HEK293 (cell line): ENCODE results near the gene DNMBP.

Experiments
- CTCF ChIP-seq: fragments of 450-650 bp; formaldehyde crosslinking; IDR thresholded peaks from 2 replicates; pipeline ENCODE4 v1.5.1; 2016; ENCODE audit warnings: missing biosample characterization, missing genetic modification characterization
- HIC1 ChIP-seq: fragments of 450-650 bp; formaldehyde crosslinking; IDR thresholded peaks from 2 replicates; pipeline ENCODE4 v1.5.1; 2016; ENCODE audit warnings: missing biosample characterization, missing genetic modification characterization
- SP7 ChIP-seq: fragments of 450-650 bp; formaldehyde crosslinking; IDR thresholded peaks from 2 replicates; pipeline ENCODE4 v1.5.1; 2016; ENCODE audit warnings: missing biosample characterization, missing genetic modification characterization
- ZBTB20 ChIP-seq: fragments of 450-650 bp; formaldehyde crosslinking; IDR thresholded peaks from 2 replicates; pipeline ENCODE4 v1.5.1; 2016; ENCODE audit warnings: missing biosample characterization, missing genetic modification characterization
- ZBTB21 ChIP-seq: fragments of 450-650 bp; formaldehyde crosslinking; IDR thresholded peaks from 2 replicates; pipeline ENCODE4 v1.5.1; 2017; ENCODE audit warnings: missing biosample characterization, missing genetic modification characterization
- ZNF138 ChIP-seq: fragments of 450-650 bp; formaldehyde crosslinking; IDR thresholded peaks from 2 replicates; pipeline ENCODE4 v1.5.1; 2016; ENCODE audit warnings: missing biosample characterization, missing genetic modification characterization, borderline replicate concordance
- ZNF202 ChIP-seq: fragments of 450-650 bp; formaldehyde crosslinking; IDR thresholded peaks from 2 replicates; pipeline ENCODE4 v1.5.1; 2016; ENCODE audit warnings: missing biosample characterization, missing genetic modification characterization, borderline replicate concordance
- ZNF26 ChIP-seq: fragments of 450-650 bp; formaldehyde crosslinking; IDR thresholded peaks from 2 replicates; pipeline ENCODE4 v1.5.1; 2016; ENCODE audit warnings: missing biosample characterization, missing genetic modification characterization
- ZNF335 ChIP-seq: fragments of 450-650 bp; formaldehyde crosslinking; conservative IDR thresholded peaks from 2 replicates; pipeline ENCODE4 v1.5.1; 2016; ENCODE audit warnings: missing biosample characterization, missing genetic modification characterization
- ZNF341 ChIP-seq: fragments of 450-650 bp; formaldehyde crosslinking; IDR thresholded peaks from 2 replicates; pipeline ENCODE4; 2016; ENCODE audit warnings: low read depth, missing biosample characterization, missing genetic modification characterization
- ZNF561 ChIP-seq: fragments of 450-650 bp; IDR thresholded peaks from 2 replicates; pipeline ENCODE4 v1.5.1; 2018; ENCODE audit warnings: missing biosample characterization, missing genetic modification characterization, borderline replicate concordance
- ZNF785 ChIP-seq: fragments of 450-650 bp; formaldehyde crosslinking; IDR thresholded peaks from 2 replicates; pipeline ENCODE4 v1.5.1; 2016; ENCODE audit warnings: missing biosample characterization, missing genetic modification characterization
- ZSCAN5A ChIP-seq: fragments of 450-650 bp; formaldehyde crosslinking; IDR thresholded peaks from 2 replicates; pipeline ENCODE4 v1.5.1; 2016; ENCODE audit warnings: missing biosample characterization, missing genetic modification characterization

GRCh38 chr10:99852481-99853213, 157.1 kb downstream of the DNMBP start:
- TF ChIP-seq ZNF785 (no peak), ZNF26 (no peak), ZNF138 (no peak), HIC1 (tag by site-specific recombination) (no peak), CTCF (tag by site-specific recombination) (no peak), SP7 (no peak), ZNF341 (tag by site-specific recombination) (no peak), ZBTB20 (tag by site-specific recombination) (no peak), ZNF202 (tag by site-specific recombination) (no peak), ZBTB21 (tag by site-specific recombination) (no peak), ZSCAN5A (tag by site-specific recombination) (no peak), ZNF561 (tag by site-specific recombination) (no peak), ZNF335 (tag by site-specific recombination) (no peak)
